Gastroesophageal sphincter (tissue), 4 donors: ENCODE results near the gene DOCK9. TPM values are rescaled to one million over a fixed set of nuclear protein-coding genes. Genes with fewer than 3 reads are reported as not detected.

Experiments
- ATAC-seq: fragments of 150-250 bp; one replicate; pipeline ENCODE4 v1.9.1; 2016; ENCODE audit warnings: mild to moderate bottlenecking, moderate library complexity
- H3K27ac ChIP-seq, 4 donors: fragments of 200-600 bp; sonication (generic) in 3 of 4; 1 replicate in 3 of 4; 2 replicates in 1 of 4; pipeline ENCODE4 v1.5.1; 2016 to 2019
- H3K27me3 ChIP-seq: fragments of 200-600 bp; sonication (generic); one replicate; pipeline ENCODE4 v1.5.1; 2019
- H3K36me3 ChIP-seq, 2 donors: fragments of 200-600 bp; sonication (generic); one replicate each; pipeline ENCODE4 v1.5.1; 2019; ENCODE audit warnings: control low read depth in 1 of 2
- H3K4me1 ChIP-seq, 3 donors: fragments of 200-600 bp; sonication (generic); 1 replicate in 2 of 3; 2 replicates in 1 of 3; pipeline ENCODE4 v1.5.1; 2016 to 2019; ENCODE audit warnings: control low read depth in 2 of 3
- H3K4me3 ChIP-seq, 2 donors: fragments of 200-600 bp; sonication (generic); one replicate each; pipeline ENCODE4 v1.5.1; 2019; ENCODE audit warnings: mild to moderate bottlenecking in 1 of 2, moderate library complexity in 1 of 2
- H3K9me3 ChIP-seq, 3 donors: fragments of 200-600 bp; sonication (generic); one replicate each; pipeline ENCODE4 v1.5.1; 2017 to 2019; ENCODE audit warnings: control low read depth in 2 of 3
- EP300 ChIP-seq: sonication (generic); formaldehyde crosslinking; IDR thresholded peaks from one replicate; pipeline ENCODE4 v1.6.1; 2017; ENCODE audit warnings: antibody characterized with exemption, mild to moderate bottlenecking
- POLR2A ChIP-seq, 2 donors: fragments of 450-650 bp; IDR thresholded peaks; one replicate each; pipeline ENCODE4 v1.6.1; 2017; ENCODE audit warnings: antibody characterized with exemption in 2 of 2, mild to moderate bottlenecking in 2 of 2, moderate library complexity in 1 of 2
- POLR2AphosphoS5 ChIP-seq: sonication (generic); formaldehyde crosslinking; IDR thresholded peaks from one replicate; pipeline ENCODE4 v1.6.1; 2017; ENCODE audit warnings: antibody characterized with exemption
- whole genome bisulfite sequencing, 2 donors: methylation state at CpG; one replicate each; pipeline ENCODE4 v1.1.5; 2018; ENCODE audit warnings: low coverage in 1 of 2; 5-methylcytosine and 5-hydroxymethylcytosine counted together
- total RNA-seq, 4 donors: library from RNA; depleted of rRNA; stranded (reverse); fragments of >200 nt; gene quantifications; one replicate each; pipeline ENCODE4 v1.1.0, GENCODE V29; 2016
- TF ChIP-seq, protein P1 (sequence below), 4 experiments: fragments of 200-600 bp in 2 of 4; fragments of 450-650 bp in 2 of 4; sonication (generic) in 1 of 4; IDR thresholded peaks; one replicate each; pipeline ENCODE4 v1.5.1; 2017 to 2019; ENCODE audit warnings: antibody characterized with exemption in 4 of 4, mild to moderate bottlenecking in 2 of 4, moderate library complexity in 2 of 4

The DOCK9 gene
- total RNA-seq, 4 donors from 2014 or later = 84.1 to 203 (median 150) TPM

DNA sequence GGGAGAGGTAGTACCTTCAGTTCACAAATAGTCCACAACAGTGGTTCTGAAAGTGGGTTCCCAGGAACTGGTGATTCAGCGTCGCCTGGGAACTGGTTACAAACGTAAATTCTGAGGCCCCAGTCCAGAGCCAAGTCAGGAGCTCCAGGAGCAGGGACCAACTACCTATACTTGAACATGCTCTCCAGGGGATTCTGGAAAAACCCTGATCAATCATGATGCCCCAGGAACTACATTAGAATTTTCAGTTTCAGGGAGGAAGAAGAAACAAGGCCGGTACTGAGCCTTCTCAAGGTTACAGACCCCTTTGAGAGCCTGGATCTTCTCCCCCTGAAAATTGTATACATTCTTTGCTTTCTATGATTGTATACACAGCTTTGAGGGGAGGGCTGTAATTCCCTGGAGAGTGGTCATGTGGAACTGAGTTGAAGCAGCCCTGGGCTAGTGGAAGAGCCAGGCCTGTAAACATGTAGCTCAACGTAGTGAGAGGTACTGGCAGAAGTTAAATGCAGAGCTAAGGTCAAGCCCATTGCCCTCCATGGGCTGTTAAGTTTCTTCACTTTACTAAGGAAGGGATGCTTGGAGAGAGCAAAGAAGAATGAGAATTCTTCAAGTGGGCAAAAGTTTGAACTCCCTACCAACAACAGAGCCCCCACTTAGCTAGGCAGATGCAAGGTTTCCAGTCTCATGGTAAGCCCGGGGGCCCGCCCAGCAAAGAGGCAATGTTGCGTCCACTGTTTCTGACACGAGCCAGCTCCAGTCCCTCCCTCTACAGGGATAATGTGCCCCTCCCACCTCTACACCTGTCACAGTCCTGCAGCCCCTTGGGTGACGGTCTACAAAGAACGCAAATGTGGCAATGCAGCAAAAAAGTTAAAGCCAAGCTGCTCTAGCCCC is 17.0 kb downstream of the DOCK9 start:
- no peaks in the 10 kb centered on the region for H3K36me3 ChIP-seq
- H3K27ac ChIP-seq = peak overlapping the region in 3 of 4 donors; percentile 1 to 59 (median 53)
- H3K4me3 ChIP-seq = no peak overlapping the region
- peak; percentile 10 for ATAC-seq
- H3K9me3 ChIP-seq = no peaks in the 10 kb centered on the region
- H3K4me1 ChIP-seq = peaks cover 2 to 86% (median 17%) of the 10 kb centered on the region in 3 donors
- TF ChIP-seq EP300 (no peak), POLR2A (IDR thresholded peaks at IDR 0.05) (no peak), POLR2AphosphoS5 (no peak)
- TF ChIP-seq, protein P1, sequence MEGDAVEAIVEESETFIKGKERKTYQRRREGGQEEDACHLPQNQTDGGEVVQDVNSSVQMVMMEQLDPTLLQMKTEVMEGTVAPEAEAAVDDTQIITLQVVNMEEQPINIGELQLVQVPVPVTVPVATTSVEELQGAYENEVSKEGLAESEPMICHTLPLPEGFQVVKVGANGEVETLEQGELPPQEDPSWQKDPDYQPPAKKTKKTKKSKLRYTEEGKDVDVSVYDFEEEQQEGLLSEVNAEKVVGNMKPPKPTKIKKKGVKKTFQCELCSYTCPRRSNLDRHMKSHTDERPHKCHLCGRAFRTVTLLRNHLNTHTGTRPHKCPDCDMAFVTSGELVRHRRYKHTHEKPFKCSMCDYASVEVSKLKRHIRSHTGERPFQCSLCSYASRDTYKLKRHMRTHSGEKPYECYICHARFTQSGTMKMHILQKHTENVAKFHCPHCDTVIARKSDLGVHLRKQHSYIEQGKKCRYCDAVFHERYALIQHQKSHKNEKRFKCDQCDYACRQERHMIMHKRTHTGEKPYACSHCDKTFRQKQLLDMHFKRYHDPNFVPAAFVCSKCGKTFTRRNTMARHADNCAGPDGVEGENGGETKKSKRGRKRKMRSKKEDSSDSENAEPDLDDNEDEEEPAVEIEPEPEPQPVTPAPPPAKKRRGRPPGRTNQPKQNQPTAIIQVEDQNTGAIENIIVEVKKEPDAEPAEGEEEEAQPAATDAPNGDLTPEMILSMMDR (IDR thresholded peaks at IDR 0.05) = no peak
- H3K27me3 ChIP-seq = no peaks in the 10 kb centered on the region
- WGBS, 2 donors = 39 to 40% methylated on average over 3 to 4 of the region's 11 CpGs

DNA sequence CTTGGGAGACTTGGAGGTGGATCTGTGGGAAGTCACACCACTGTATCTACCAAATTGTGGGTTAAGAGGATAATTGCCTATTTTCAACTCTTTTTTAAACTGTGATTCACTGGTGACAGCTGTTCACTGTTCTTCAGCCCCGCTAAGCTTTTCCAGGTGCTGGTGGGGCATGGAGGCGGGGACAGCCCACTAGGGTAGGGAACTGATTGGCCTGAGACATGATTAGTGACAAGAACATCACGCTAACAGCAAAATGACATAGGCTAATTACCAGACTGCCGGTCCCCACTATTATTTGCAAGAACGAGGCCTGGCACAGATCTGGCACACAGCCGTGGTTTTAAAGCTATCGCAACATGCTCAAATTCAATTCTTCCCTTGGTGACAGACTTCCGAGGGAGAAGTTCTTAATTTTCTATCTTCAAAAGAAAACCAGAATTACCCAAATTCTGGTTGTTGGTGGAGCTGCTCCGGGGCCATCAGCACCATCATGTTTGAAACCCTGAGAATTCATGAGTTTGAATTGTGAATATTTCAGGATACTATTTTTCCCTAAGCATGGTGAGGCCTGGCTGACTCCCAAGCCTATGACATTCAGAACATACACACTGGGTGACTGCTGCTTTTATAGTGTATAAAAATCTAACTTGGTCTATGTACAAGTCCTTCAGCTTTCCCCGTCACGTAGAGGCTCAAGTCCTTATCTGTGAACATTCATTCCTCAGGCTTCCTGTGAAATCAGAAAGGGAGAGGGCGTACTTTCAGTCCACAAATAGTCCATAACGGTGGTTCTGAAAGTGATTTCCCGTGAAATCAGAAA is 17.9 kb downstream of the DOCK9 start:
- Histone ChIP-seq H3K4me3 (no peak overlapping the region), H3K36me3 (peaks cover 0 to 3% of the 10 kb centered on the region in 2 donors), H3K9me3 (no peaks in the 10 kb centered on the region), H3K4me1 (peaks cover 2 to 77% (median 17%) of the 10 kb centered on the region in 3 donors), H3K27me3 (no peaks in the 10 kb centered on the region), H3K27ac (peak overlapping the region in 3 of 4 donors; percentile 8 to 59 (median 53))
- 52 to 72% methylated on average over 9 of the region's 14 CpGs for WGBS, 2 donors
- TF ChIP-seq, protein P1 (IDR thresholded peaks at IDR 0.05) = peak in 2 of 4 experiments; percentile 8
- no peak for TF ChIP-seq POLR2AphosphoS5
- ATAC-seq = peak; percentile 23

DNA sequence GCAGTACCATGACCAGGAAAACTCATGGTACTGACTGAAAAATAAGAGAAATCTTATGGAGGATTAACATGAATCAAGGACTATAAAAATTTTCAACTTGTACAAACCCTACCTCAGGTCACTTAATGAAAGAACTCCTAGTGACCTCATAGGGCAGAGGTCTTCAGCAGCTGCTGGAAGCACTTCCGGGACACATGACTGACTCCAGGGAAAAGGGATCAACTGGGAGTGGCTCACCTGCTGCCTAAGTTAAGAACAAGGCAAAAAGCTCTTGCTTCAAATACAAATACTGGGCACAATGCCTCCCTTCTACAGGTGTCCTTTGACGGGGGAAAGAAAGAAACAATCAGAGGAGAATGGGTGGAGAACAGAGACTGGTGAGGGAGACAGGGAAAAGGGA is 18.6 kb downstream of the DOCK9 start:
- H3K27ac ChIP-seq = peak overlapping the region in 2 of 4 donors; percentile 53 to 59
- ATAC-seq = no peak

DNA sequence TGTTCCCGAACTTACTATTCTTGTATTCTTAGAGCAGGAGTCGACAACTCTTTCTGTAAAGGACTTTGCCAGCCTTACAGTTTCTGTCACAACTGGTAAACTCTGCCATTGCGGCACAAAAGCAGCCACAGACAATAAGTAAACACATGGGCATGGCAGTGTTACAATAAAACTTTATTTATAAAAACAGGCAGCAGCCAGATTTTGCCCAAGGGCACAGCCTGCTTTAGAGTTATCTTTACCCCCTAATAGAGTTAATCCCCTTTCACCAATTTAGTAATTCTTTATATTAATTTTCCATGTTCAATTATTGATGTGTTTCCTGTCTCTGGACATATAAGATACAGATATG is 19.4 kb downstream of the DOCK9 start:
- Histone ChIP-seq H3K27ac (peak overlapping the region in 1 of 4 donors; percentile 3), H3K9me3 (no peaks in the 10 kb centered on the region), H3K4me1 (peaks cover 2 to 73% (median 17%) of the 10 kb centered on the region in 3 donors), H3K36me3 (peaks cover 0 to 13% of the 10 kb centered on the region in 2 donors), H3K4me3 (no peak overlapping the region), H3K27me3 (no peaks in the 10 kb centered on the region)
- 77 to 100% methylated on average over 2 to 3 of the region's 3 CpGs for WGBS, 2 donors
- ATAC-seq = no peak
- no peak for TF ChIP-seq POLR2A (IDR thresholded peaks at IDR 0.05)
- TF ChIP-seq, protein P1 (IDR thresholded peaks at IDR 0.05) = no peak
- TF ChIP-seq EP300 = no peak
- no peak for TF ChIP-seq POLR2AphosphoS5

More for the DNA sequence above, 18.6 kb downstream of the DOCK9 start:
- peaks cover 2 to 73% (median 17%) of the 10 kb centered on the region in 3 donors for H3K4me1 ChIP-seq
- no peaks in the 10 kb centered on the region for H3K27me3 ChIP-seq
- TF ChIP-seq POLR2A (IDR thresholded peaks at IDR 0.05) (no peak), EP300 (no peak), POLR2AphosphoS5 (no peak)
- TF ChIP-seq, protein P1 (IDR thresholded peaks at IDR 0.05) = no peak
- H3K36me3 ChIP-seq = peaks cover 0 to 8% of the 10 kb centered on the region in 2 donors
- 57 to 73% methylated on average over 2 of the region's 2 CpGs for WGBS, 2 donors
- no peak overlapping the region for H3K4me3 ChIP-seq
- no peaks in the 10 kb centered on the region for H3K9me3 ChIP-seq
